ENCODE results near the gene TMPRSS12.
"Not testable (repeated sequence)": the region's sequence is repeated elsewhere in the genome, so short reads cannot be mapped to it uniquely, and the experiment has no call there.

DNA sequence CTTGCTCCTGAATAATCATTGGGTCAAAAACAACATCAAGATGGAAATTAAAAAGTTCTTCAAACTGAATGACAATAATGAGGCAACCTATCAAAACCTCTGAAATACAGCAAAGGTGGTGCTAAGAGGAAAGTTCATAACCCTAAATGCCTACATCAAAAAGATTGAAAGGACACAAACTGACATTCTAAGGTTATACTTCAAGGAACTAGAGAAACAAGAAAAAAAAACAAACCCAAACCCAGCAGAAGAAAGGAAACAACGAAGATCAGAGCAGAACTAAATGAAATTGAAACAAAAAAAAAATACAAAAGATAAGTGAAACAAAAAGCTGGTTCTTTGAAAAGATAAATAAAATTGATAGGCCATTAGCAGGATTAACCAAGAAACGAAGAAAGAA is 26.2 kb downstream of the TMPRSS12 start:
- TF ChIP-seq EZH2 (IDR thresholded peaks at IDR 0.05; ENCODE audit: insufficient read depth, poor library complexity, severe bottlenecking); EZH2phosphoT487 (IDR thresholded peaks at IDR 0.05; ENCODE audit: insufficient read depth, low read depth): not testable (repeated sequence)

All from GM23248 (cell line).